Gastrocnemius medialis (tissue), 4 donors: ENCODE measurements around the gene BMI1. TPM values are rescaled to one million over a fixed set of nuclear protein-coding genes. Genes with fewer than 3 reads are reported as not detected.
"Not testable (repeated sequence)": the region's sequence is repeated elsewhere in the genome, so short reads cannot be mapped to it uniquely, and the experiment has no call there.

Experiments used
- ATAC-seq, 2 donors: fragments of 150-250 bp; one replicate each; pipeline ENCODE4 v1.9.1; 2016
- DNase-seq, 2 donors: peaks; one replicate each; pipeline ENCODE4 v3.0.0-alpha.2; 2019
- H3K27ac ChIP-seq, 4 donors: fragments of 200-600 bp; sonication (generic); 1 replicate in 1 of 4; 2 replicates in 3 of 4; pipeline ENCODE4 v1.5.1; 2016 to 2018; ENCODE audit warnings: mild to moderate bottlenecking in 2 of 4, moderate library complexity in 1 of 4
- H3K27me3 ChIP-seq, 3 donors: fragments of 200-600 bp; sonication (generic) in 2 of 3; 1 replicate in 1 of 3; 2 replicates in 2 of 3; pipeline versions ENCODE4 v1.5.1 to v1.6.0; 2016 to 2019; ENCODE audit warnings: mild to moderate bottlenecking in 1 of 3, moderate library complexity in 1 of 3
- H3K36me3 ChIP-seq, 2 donors: fragments of 200-600 bp; sonication (generic) in 1 of 2; one replicate each; pipeline ENCODE4 v1.5.1; 2017 to 2018
- H3K4me1 ChIP-seq, 2 donors: fragments of 200-600 bp; sonication (generic) in 1 of 2; one replicate each; pipeline ENCODE4 v1.5.1; 2016 to 2017; ENCODE audit warnings: mild to moderate bottlenecking in 2 of 2
- H3K4me3 ChIP-seq, 4 donors: fragments of 200-600 bp; sonication (generic) in 3 of 4; 1 replicate in 1 of 4; 2 replicates in 3 of 4; pipeline ENCODE4 v1.5.1; 2016 to 2019; ENCODE audit warnings: mild to moderate bottlenecking in 2 of 4
- H3K9me3 ChIP-seq, 3 donors: fragments of 200-600 bp; sonication (generic) in 2 of 3; 1 replicate in 1 of 3; 2 replicates in 2 of 3; pipeline ENCODE4 v1.5.1; 2016 to 2019
- CTCF ChIP-seq, 5 experiments: fragments of 450-650 bp in 3 of 5; fragments of 200-600 bp in 2 of 5; sonication (generic) in 2 of 5; IDR thresholded peaks in 4 of 5; conservative IDR thresholded peaks in 1 of 5; 1 replicate in 4 of 5; 2 replicates in 1 of 5; pipeline ENCODE4 v1.5.1; 2016 to 2019; ENCODE audit warnings: antibody characterized with exemption in 5 of 5, mild to moderate bottlenecking in 3 of 5, moderate library complexity in 3 of 5
- POLR2A ChIP-seq, 2 donors: fragments of 450-650 bp; IDR thresholded peaks; one replicate each; pipeline ENCODE4 v1.6.1; 2017; ENCODE audit warnings: antibody characterized with exemption in 2 of 2, mild to moderate bottlenecking in 2 of 2, moderate library complexity in 2 of 2
- in situ Hi-C, 4 donors: fragments of 200-750 bp; cut with MboI; loops; one replicate each; pipeline versions ENCODE4 v1.15.0 to v1.8.0; 2017; ENCODE audit warnings: low sequenced_read_pairs in 4 of 4
- intact Hi-C: fragments of 100-400 bp; cut with DNase I; formaldehyde crosslinking; loops from one replicate; pipeline ENCODE4 v1.15.1; 2023; ENCODE audit warnings: low total_unique reads
- total RNA-seq, 4 donors: library from RNA; depleted of rRNA; stranded (reverse); fragments of >200 nt; gene quantifications; one replicate each; pipeline versions ENCODE4 v1.1.0 to v1.2.3, GENCODE V29; 2016

The BMI1 gene
- total RNA-seq, 4 donors from 2014 or later: 22.4 to 68.4 (median 57.6) TPM

GRCh38 chr10:22305721-22306120 is 15.2 kb upstream of the BMI1 start:
- intact Hi-C loops (no loop called here), in situ Hi-C loops (loop anchor here in 2 of 4 donors (25.0 kb wide), 2 partner anchors 793 to 1132 kb away; partner anchors contain the start of gene OTUD1 (in 1 of the 2))
- Histone ChIP-seq H3K36me3 (no peaks in the 10 kb centered on the region), H3K4me1 (no peaks in the 10 kb centered on the region), H3K27ac (no peak overlapping the region), H3K9me3 (no peaks in the 10 kb centered on the region), H3K27me3 (no peaks in the 10 kb centered on the region), H3K4me3 (no peak overlapping the region)
- TF ChIP-seq POLR2A (IDR thresholded peaks at IDR 0.05): no peak
- no peak for TF ChIP-seq CTCF (IDR thresholded peaks at IDR 0.05 in 4 of 5, conservative IDR thresholded peaks at IDR 0.05 in 1 of 5)
- ATAC-seq (no peak), DNase-seq (no peak)

- in situ Hi-C loops: loop anchor here in 2 of 4 donors (25.0 kb wide), 2 partner anchors 796 to 1129 kb away; partner anchors contain the start of gene OTUD1 (in 1 of the 2)
- Histone ChIP-seq H3K9me3 (no peaks in the 10 kb centered on the region), H3K4me3 (no peak overlapping the region), H3K27me3 (no peaks in the 10 kb centered on the region), H3K27ac (no peak overlapping the region), H3K4me1 (no peaks in the 10 kb centered on the region), H3K36me3 (no peaks in the 10 kb centered on the region)
- DNase-seq (no peak), ATAC-seq (no peak)
- intact Hi-C loops: no loop called here
- no peak for TF ChIP-seq POLR2A (IDR thresholded peaks at IDR 0.05)
- no peak for TF ChIP-seq CTCF (IDR thresholded peaks at IDR 0.05 in 4 of 5, conservative IDR thresholded peaks at IDR 0.05 in 1 of 5)
These were observed 12.5 kb upstream of the BMI1 start for GRCh38 chr10:22308390-22308789.

- Histone ChIP-seq H3K36me3 (no peaks in the 10 kb centered on the region), H3K4me3 (no peak overlapping the region), H3K27me3 (no peaks in the 10 kb centered on the region), H3K4me1 (no peaks in the 10 kb centered on the region), H3K9me3 (no peaks in the 10 kb centered on the region), H3K27ac (no peak overlapping the region)
- DNase-seq: no peak
- ATAC-seq: no peak
- intact Hi-C loops (no loop called here), in situ Hi-C loops (loop anchor here in 2 of 4 donors (25.0 kb wide), 2 partner anchors 797 to 1128 kb away; partner anchors contain the start of gene OTUD1 (in 1 of the 2))
- TF ChIP-seq CTCF (IDR thresholded peaks at IDR 0.05 in 4 of 5, conservative IDR thresholded peaks at IDR 0.05 in 1 of 5): no peak
- TF ChIP-seq POLR2A (IDR thresholded peaks at IDR 0.05): no peak
These were observed 11.5 kb upstream of the BMI1 start for GRCh38 chr10:22309180-22310000.

GRCh38 chr10:22310012-22310411 is 10.9 kb upstream of the BMI1 start:
- ATAC-seq, H3K27ac ChIP-seq, H3K36me3 ChIP-seq, H3K9me3 ChIP-seq, H3K4me1 ChIP-seq, H3K27me3 ChIP-seq, H3K4me3 ChIP-seq, DNase-seq: not testable (repeated sequence)
- in situ Hi-C loops: loop anchor here (10.0 to 25.0 kb wide), 8 partner anchors 55 to 1127 kb away; partner anchors contain the start of genes DNAJC1 (in 2 of the 4), MSRB2 (in 1 of the 4), OTUD1 (in 1 of the 4) and SKIDA1 (in 1 of the 4)
- intact Hi-C loops: loop anchor here (10.0 kb wide), 2 partner anchors 575 to 755 kb away; no protein-coding TSS in a partner anchor

GRCh38 chr10:22310928-22311327 is 10.0 kb upstream of the BMI1 start:
- intact Hi-C loops (loop anchor here (10.0 kb wide), 2 partner anchors 576 to 754 kb away; no protein-coding TSS in a partner anchor), in situ Hi-C loops (loop anchor here (10.0 to 25.0 kb wide), 8 partner anchors 56 to 1126 kb away; partner anchors contain the start of genes DNAJC1 (in 2 of the 4), MSRB2 (in 1 of the 4), OTUD1 (in 1 of the 4) and SKIDA1 (in 1 of the 4))
- no peak overlapping the region for H3K27ac ChIP-seq
- TF ChIP-seq CTCF (IDR thresholded peaks at IDR 0.05 in 4 of 5, conservative IDR thresholded peaks at IDR 0.05 in 1 of 5): no peak
- no peaks in the 10 kb centered on the region for H3K36me3 ChIP-seq
- H3K9me3 ChIP-seq: no peaks in the 10 kb centered on the region
- DNase-seq (no peak), ATAC-seq (no peak)
- H3K27me3 ChIP-seq: no peaks in the 10 kb centered on the region
- peaks cover 6 to 9% of the 10 kb centered on the region in 2 donors for H3K4me1 ChIP-seq
- H3K4me3 ChIP-seq: no peak overlapping the region
